GM12891 (cell line): Measurements from ENCODE around the gene TSFM.

Experiments used
- DNase-seq: peaks from one replicate; pipeline ENCODE4 v3.0.0; 2011; ENCODE audit warnings: low spot score; ENCODE audit not compliant: insufficient read length
- FAIRE-seq: peaks from 2 replicates; lab custom pipeline; 2011; peaks lifted over from hg19 to GRCh38; lab: Jason Lieb, UNC
- PAX5 ChIP-seq: IDR thresholded peaks from 2 replicates; pipeline ENCODE4 v1.6.1; 2011; ENCODE audit warnings: low read length, moderate library complexity, mild to moderate bottlenecking; ENCODE audit not compliant: insufficient read depth, severe bottlenecking
- POLR2A ChIP-seq: IDR thresholded peaks from 2 replicates; pipeline ENCODE4 v1.6.1; 2011; ENCODE audit warnings: low read depth, low read length, control low read depth
- POLR2AphosphoS5 ChIP-seq: IDR thresholded peaks from 2 replicates; pipeline ENCODE4 v1.6.1; 2011; ENCODE audit warnings: low read depth, low read length, control low read depth
- POU2F2 ChIP-seq: IDR thresholded peaks from 2 replicates; pipeline ENCODE4 v1.6.1; 2011; ENCODE audit warnings: low read depth, mild to moderate bottlenecking, control low read depth, low read length, moderate library complexity
- SPI1 ChIP-seq: IDR thresholded peaks from 2 replicates; pipeline ENCODE4 v1.6.1; 2011; ENCODE audit warnings: low read depth, low read length, control low read depth
- TAF1 ChIP-seq: IDR thresholded peaks from 2 replicates; pipeline ENCODE4 v1.6.1; 2011; ENCODE audit warnings: low read depth, low read length, control low read depth

Gene TSFM

DNA sequence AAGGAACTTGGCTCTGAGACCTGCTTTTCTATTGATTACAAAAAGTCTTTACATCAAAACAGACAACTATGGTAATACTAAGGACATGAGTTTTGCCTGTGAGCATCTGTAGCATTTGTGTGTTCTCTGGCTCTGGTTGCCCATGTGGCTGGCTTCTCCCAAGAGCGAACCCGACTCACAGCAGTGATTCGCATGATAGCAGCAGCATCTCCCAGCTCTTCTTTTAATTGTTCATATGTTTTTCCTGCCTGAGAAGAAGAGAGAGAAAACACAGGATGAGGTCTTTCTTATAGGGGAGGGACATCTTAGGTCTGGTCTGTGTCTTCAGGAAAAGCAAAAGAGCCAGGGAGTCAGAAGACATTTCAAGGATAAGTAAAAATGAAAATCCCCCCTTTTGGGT, 18.4 kb downstream of the TSFM start:
- TF ChIP-seq PAX5, result no peak
- TF ChIP-seq POU2F2, result no peak
- TF ChIP-seq POLR2A, result no peak
- TF ChIP-seq POLR2AphosphoS5, result no peak
- no peak for TF ChIP-seq SPI1
- no peak for TF ChIP-seq TAF1
- FAIRE-seq (no peak), DNase-seq (no peak)

GRCh38 chr12:57802607-57803006, 20.0 kb downstream of the TSFM start:
- TF ChIP-seq TAF1 (no peak), POLR2AphosphoS5 (no peak), PAX5 (no peak)
- DNase-seq, result no peak
- FAIRE-seq, result no peak

DNA sequence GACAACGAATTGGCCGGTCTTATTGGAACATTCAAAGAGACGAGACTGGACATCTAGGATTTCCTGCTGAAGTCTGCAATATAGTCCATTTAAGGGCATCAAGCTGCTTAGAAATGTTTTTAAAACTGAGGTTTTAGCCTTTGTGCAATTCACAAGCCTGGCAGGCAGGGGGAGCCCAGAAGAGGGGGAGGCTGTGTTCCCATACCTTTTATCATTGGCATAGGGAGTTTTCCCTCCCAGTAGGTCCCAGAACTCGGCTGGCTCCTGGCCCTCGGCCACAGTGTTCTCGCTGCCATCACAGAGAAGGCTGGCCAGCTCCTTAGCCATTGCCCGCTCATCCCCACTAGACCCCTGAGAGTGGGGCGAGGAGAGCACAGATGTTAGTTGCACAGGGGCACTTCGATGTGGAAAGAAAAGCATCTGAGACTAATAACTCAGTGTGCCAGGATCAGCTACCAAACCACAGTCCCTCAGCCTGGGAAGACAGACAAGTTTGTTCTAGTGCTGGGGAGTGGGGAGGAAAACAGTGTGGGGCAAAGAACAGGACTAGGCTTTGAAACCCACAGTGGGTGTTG, 20.8 kb downstream of the TSFM start:
- DNase-seq (no peak), FAIRE-seq (peak; percentile 69)

GRCh38 chr12:57806677-57807076, 24.1 kb downstream of the TSFM start:
- FAIRE-seq (no peak), DNase-seq (no peak)
- TF ChIP-seq PAX5 (no peak), POLR2AphosphoS5 (no peak), TAF1 (no peak), POU2F2 (no peak), POLR2A (no peak), SPI1 (no peak)

More for the DNA sequence above, 20.8 kb downstream of the TSFM start:
- TF ChIP-seq PAX5 (no peak), POLR2A (no peak), TAF1 (no peak), POLR2AphosphoS5 (no peak), SPI1 (no peak), POU2F2 (no peak)

DNA sequence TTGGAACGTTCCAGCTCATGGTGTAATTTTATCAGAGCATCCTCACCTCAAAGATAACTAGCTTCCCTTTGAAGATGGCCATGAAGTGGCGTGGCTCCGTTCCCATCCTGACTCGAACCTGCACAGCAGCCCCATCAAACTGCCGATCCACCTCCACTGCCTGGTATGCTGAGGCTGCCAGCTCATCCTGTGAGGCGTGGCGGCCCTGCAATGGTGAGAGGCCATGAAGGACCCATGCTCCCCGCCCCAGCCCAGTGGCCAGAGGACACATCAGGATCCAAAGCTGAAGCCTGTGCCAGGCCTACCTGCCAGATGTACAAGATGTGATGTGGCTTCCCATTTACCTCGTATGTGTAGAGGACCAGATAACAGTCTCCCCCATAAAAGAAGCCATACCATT, 24.7 kb downstream of the TSFM start:
- no peak for TF ChIP-seq POLR2AphosphoS5
- no peak for TF ChIP-seq PAX5
- no peak for TF ChIP-seq TAF1
- TF ChIP-seq POU2F2, result no peak
- no peak for TF ChIP-seq POLR2A
- TF ChIP-seq SPI1, result no peak
- FAIRE-seq, result no peak

DNA sequence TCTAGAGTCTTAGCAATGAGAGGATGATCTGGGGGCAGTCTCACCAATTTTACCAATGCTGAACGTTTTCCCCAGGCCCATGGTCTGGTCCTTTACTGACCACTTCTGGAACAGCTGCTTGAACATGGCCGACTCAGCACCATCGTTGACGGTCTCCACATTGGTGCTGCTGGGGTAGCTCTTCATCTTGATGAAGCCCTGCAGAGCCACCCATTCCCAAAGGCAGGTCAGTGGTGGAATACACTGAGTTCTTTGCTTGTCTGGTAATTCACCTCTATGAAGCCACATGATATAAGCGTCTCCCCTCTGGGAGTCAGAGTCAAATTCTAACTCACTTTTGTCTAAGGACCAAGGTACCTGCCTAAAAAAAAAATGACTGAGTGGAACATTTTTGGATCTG, 25.8 kb downstream of the TSFM start:
- FAIRE-seq (no peak), DNase-seq (no peak)
- TF ChIP-seq SPI1, result no peak
- TF ChIP-seq PAX5, result no peak
- no peak for TF ChIP-seq POU2F2
- no peak for TF ChIP-seq POLR2A
- no peak for TF ChIP-seq TAF1
- no peak for TF ChIP-seq POLR2AphosphoS5

More for the DNA sequence above, 24.7 kb downstream of the TSFM start:
- no peak for DNase-seq

GRCh38 chr12:57809425-57809824, 26.8 kb downstream of the TSFM start:
- DNase-seq (no peak), FAIRE-seq (no peak)
- TF ChIP-seq SPI1 (no peak), POLR2A (no peak)

- TF ChIP-seq POLR2A (no peak), POLR2AphosphoS5 (no peak), TAF1 (no peak), SPI1 (no peak), PAX5 (no peak), POU2F2 (no peak)
- DNase-seq (no peak), FAIRE-seq (no peak)
These were observed 27.9 kb downstream of the TSFM start for GRCh38 chr12:57810450-57810849.

DNA sequence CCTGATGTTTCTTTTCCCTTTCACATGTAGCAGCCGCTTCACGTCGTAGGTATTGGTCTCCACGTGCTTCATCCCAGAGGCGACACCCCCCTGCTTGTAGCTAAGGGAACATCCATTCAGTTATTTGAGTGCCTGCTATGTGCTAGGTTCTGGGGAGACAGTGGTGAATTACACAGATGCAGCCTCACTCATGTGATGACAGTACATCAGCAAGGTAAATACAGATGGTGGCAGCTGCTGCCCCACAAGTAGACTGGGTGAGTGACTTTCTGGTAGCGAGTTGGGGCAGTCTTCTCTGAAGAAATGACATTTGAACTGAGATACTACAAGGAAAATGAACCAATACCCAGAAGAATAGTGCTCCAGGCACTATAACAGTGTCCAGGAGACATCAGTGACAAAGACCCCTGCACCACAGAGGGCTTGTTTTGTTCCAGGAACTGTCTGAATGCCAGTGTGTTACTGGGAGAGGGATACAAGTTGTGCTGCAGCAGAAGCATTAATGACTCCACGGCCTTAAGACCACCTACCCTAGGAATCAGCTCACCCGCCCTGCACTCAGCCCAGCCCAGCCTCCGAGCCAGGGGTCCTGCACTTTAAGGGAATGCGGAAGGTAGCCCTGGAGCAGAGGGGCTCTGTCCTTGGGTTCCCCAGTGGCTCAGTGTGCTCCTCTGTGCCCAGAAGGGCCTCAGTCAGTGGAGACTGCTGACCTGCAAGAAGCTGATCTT, 28.6 kb downstream of the TSFM start:
- TF ChIP-seq POLR2AphosphoS5 (no peak), POU2F2 (no peak), PAX5 (no peak), SPI1 (no peak), POLR2A (no peak), TAF1 (no peak)
- DNase-seq (no peak), FAIRE-seq (no peak)

DNA sequence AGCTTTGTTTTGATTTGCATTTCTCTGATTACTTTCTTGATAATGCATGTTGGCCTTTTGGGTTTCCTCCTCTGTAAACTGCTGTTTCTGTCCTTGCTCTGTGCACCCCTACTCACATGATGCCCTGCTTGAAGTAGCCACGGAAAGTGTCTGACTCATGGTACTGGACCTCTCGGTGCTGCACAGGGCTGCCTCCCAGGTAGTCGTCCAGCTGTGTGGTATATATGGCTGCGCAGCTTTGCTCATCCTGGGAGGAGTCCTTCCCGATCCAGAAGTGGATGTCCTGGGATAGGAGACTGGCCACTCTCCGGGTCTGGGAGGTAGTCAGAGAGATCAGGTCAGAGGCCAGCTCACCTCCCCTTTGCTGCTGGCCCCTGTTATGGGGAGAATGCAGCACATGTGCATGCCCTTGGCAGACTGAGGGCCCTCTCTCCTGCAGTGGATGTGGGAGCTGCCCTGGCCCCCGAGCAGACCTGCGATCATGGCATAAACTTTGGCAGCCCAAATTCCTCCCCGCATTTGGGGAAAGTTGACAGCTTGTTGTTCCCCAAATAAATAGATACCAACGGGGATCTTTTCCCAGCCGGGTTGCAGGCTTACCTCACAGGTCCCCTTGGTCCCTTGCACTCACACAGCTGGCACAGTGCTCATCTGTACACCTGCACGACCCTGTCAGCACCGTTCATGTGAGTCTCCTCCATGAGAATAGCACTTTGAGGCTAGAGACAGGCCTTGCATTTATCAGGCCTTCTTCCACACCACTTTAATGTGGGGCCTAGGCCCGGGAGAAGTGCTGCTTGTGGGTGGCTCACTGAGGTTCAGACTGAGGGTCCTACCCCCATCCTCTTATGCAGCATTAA, 30.8 kb downstream of the TSFM start:
- DNase-seq, result no peak
- TF ChIP-seq POU2F2 (no peak), TAF1 (no peak), POLR2AphosphoS5 (no peak)
- no peak for FAIRE-seq

DNA sequence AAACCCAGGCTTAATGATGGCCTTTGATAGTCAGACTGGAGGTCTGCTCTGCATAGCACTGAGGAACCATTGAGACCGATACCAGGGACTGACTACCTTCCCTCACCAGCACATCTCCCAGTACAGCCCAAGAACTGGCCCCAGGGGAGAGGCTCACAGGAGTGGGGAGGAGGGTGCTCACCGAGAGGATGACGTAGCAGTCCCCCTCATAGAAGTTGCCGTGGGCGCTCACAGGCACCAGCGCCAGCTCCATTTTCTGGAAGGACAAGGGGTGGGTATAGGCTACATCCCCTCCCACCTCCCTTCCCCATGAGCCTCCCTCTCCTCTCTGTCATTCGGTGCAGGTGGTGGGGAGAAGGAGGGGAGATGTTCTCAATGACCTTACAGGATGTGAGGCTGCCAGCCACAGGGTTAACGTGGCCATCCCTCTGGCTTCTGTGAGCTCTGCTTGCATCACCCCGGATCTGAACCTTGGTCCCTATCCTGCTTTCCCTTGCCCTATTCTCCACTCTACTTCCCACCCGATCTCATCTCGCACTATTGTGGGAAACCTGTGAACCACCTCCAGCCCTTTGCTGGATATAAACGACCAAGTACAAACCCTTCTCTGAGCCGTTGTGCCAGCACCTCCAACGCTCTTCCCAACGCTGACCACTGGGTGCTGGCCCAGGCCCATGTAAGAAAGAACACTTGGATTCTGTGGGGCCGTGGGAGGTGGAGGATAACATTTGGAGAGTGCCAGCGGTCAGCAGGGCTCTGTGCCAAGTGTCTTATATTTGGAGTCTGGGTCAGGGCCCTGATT, 31.6 kb downstream of the TSFM start:
- FAIRE-seq (no peak), DNase-seq (no peak)
- no peak for TF ChIP-seq TAF1
- no peak for TF ChIP-seq POU2F2
- no peak for TF ChIP-seq POLR2AphosphoS5
- TF ChIP-seq POLR2A, result no peak
- TF ChIP-seq PAX5, result no peak
- TF ChIP-seq SPI1, result no peak
